ENCODE data around the gene HTR3D. TPM values are rescaled to one million over a fixed set of nuclear protein-coding genes. Genes with fewer than 3 reads are reported as not detected.

HTR3D gene
- total and polyA plus RNA-seq, 2 experiments from 2014 or later: not detected

- no peaks in the 10 kb centered on the region for H3K4me1 ChIP-seq (ENCODE audit: insufficient read depth)
- no peaks in the 10 kb centered on the region for H3K27me3 ChIP-seq (ENCODE audit: insufficient read depth)
- no peak for ATAC-seq
- no peaks in the 10 kb centered on the region for H3K36me3 Mint-ChIP-seq (ENCODE audit: low read depth)
- peaks cover 7% of the 10 kb centered on the region; the same call in 1 of the 2 replicates for H3K9me2 ChIP-seq (ENCODE audit: insufficient read depth)
- DNase-seq (ENCODE audit: low spot score): no peak
- H3F3A ChIP-seq (replicated peaks; ENCODE audit: low read depth): no peaks in the 10 kb centered on the region
- no peak overlapping the region for H3K27ac ChIP-seq (ENCODE audit: low read depth)
- H3K27me3 Mint-ChIP-seq (ENCODE audit: insufficient read depth, low read depth, poor library complexity): peaks cover 7% of the 10 kb centered on the region
- H3K4me3 ChIP-seq: no peak overlapping the region
- no peak overlapping the region for H3K4me2 ChIP-seq
- H4K20me1 ChIP-seq (replicated peaks; ENCODE audit: insufficient read depth): no peaks in the 10 kb centered on the region
- H3K9me3 Mint-ChIP-seq: peaks cover 3% of the 10 kb centered on the region; the same call in 1 of the 3 replicates
- no peak overlapping the region for H3K27ac Mint-ChIP-seq
- H2AFZ ChIP-seq: no peak overlapping the region
- H3K4me1 Mint-ChIP-seq: peaks cover 9% of the 10 kb centered on the region
- no peak overlapping the region for H3K4me3 Mint-ChIP-seq
- TF ChIP-seq POLR2AphosphoS5 (IDR thresholded peaks at IDR 0.05; ENCODE audit: low read depth) (no peak), CREB1 (CRISPR knock-in tag; IDR thresholded peaks at IDR 0.05; ENCODE audit: low read depth) (no peak)
- H3K36me3 ChIP-seq (ENCODE audit: insufficient read depth): no peaks in the 10 kb centered on the region
- no peaks in the 10 kb centered on the region for H3K79me2 ChIP-seq (replicated peaks; ENCODE audit: insufficient read depth)
Observed at GRCh38 chr3:184078851-184079250, 47.3 kb downstream of the HTR3D start.

GRCh38 chr3:184081116-184081830 lies 49.7 kb downstream of the HTR3D start:
- no peak for ATAC-seq
- Histone ChIP-seq H4K20me1 (replicated peaks; ENCODE audit: insufficient read depth) (no peaks in the 10 kb centered on the region), H3K27ac (ENCODE audit: low read depth) (no peak overlapping the region), H3K79me2 (replicated peaks; ENCODE audit: insufficient read depth) (no peaks in the 10 kb centered on the region), H3F3A (replicated peaks; ENCODE audit: low read depth) (no peaks in the 10 kb centered on the region), H3K9me2 (ENCODE audit: insufficient read depth) (peaks cover 7% of the 10 kb centered on the region; the same call in 1 of the 2 replicates), H3K4me3 (no peak overlapping the region), H3K4me1 (ENCODE audit: insufficient read depth) (no peaks in the 10 kb centered on the region), H3K27me3 (ENCODE audit: insufficient read depth) (no peaks in the 10 kb centered on the region), H3K36me3 (ENCODE audit: insufficient read depth) (no peaks in the 10 kb centered on the region), H2AFZ (no peak overlapping the region), H3K4me2 (no peak overlapping the region)
- H3K36me3 Mint-ChIP-seq (ENCODE audit: low read depth): no peaks in the 10 kb centered on the region
- H3K27me3 Mint-ChIP-seq (ENCODE audit: insufficient read depth, low read depth, poor library complexity): peaks cover 9% of the 10 kb centered on the region
- TF ChIP-seq CTCF (conservative IDR thresholded peaks at IDR 0.05; ENCODE audit: low read depth in 2 of 2): no peak
- TF ChIP-seq EZH2phosphoT487 (IDR thresholded peaks at IDR 0.05; ENCODE audit: unreplicated experiment): no peak
- no peak for TF ChIP-seq NANOG (IDR thresholded peaks at IDR 0.05; ENCODE audit: borderline replicate concordance)
- no peak for TF ChIP-seq ZNF331 (CRISPR knock-in tag; IDR thresholded peaks at IDR 0.05; ENCODE audit: low read depth)
- no peak for TF ChIP-seq ETS1 (IDR thresholded peaks at IDR 0.05)
- TF ChIP-seq ZNF462 (CRISPR knock-in tag; IDR thresholded peaks at IDR 0.05): no peak
- TF ChIP-seq STAT1 (IDR thresholded peaks at IDR 0.05; ENCODE audit: unreplicated experiment): no peak
- no peak for TF ChIP-seq CREB1 (CRISPR knock-in tag; IDR thresholded peaks at IDR 0.05; ENCODE audit: low read depth)
- H3K27ac Mint-ChIP-seq: no peak overlapping the region
- H3K9me3 Mint-ChIP-seq: peaks cover 3% of the 10 kb centered on the region; the same call in 1 of the 3 replicates
- H3K4me1 Mint-ChIP-seq: peaks cover 9% of the 10 kb centered on the region
- no peak for DNase-seq (ENCODE audit: low spot score)
- no peak overlapping the region for H3K4me3 Mint-ChIP-seq
